ENCODE results near the gene PAF1.

DNA sequence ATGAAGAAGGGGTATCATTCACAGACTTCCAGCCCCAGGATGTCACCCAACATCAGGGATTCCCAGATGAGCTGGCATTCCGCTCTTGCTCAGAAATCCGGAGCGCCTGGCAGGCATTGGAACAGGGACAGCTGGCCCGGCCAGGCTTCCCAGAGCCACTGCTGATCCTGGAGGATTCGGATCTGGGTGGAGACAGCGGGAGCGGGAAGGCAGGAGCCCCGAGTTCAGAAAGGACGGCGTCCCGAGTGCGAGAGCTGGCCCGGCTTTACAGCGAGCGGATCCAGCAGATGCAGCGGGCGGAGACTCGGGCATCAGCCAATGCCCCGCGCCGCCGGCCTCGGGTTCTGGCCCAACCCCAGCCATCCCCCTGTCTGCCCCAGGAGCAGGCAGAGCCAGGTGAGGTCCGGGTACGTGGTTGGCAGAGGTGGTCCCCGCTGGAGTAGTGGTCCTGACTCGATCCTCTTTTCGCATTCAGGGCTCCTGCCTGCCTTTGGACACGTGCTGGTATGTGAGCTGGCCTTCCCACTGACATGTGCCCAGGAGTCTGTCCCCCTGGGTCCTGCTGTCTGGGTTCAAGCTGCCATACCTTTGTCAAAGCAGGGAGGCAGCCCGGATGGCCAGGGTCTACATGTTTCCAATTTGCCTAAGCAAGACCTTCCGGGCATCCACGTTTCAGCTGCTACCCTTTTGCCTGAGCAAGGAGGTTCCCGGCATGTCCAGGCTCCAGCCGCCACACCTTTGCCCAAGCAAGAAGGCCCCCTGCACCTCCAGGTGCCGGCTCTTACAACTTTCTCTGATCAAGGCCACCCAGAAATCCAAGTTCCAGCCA is 32.6 kb upstream of the PAF1 start:
- TF ChIP-seq, protein P1, sequence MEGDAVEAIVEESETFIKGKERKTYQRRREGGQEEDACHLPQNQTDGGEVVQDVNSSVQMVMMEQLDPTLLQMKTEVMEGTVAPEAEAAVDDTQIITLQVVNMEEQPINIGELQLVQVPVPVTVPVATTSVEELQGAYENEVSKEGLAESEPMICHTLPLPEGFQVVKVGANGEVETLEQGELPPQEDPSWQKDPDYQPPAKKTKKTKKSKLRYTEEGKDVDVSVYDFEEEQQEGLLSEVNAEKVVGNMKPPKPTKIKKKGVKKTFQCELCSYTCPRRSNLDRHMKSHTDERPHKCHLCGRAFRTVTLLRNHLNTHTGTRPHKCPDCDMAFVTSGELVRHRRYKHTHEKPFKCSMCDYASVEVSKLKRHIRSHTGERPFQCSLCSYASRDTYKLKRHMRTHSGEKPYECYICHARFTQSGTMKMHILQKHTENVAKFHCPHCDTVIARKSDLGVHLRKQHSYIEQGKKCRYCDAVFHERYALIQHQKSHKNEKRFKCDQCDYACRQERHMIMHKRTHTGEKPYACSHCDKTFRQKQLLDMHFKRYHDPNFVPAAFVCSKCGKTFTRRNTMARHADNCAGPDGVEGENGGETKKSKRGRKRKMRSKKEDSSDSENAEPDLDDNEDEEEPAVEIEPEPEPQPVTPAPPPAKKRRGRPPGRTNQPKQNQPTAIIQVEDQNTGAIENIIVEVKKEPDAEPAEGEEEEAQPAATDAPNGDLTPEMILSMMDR (IDR thresholded peaks at IDR 0.05), result no peak
- no peak for TF ChIP-seq EP300 (IDR thresholded peaks at IDR 0.05)
- no peak for TF ChIP-seq POLR2A (IDR thresholded peaks at IDR 0.05)
